ENCODE measurements around the gene CALR3. TPM values are rescaled to one million over a fixed set of nuclear protein-coding genes. Genes with fewer than 3 reads are reported as not detected.
"Not testable (repeated sequence)": the region's sequence is repeated elsewhere in the genome, so short reads cannot be mapped to it uniquely, and the experiment has no call there.

The CALR3 gene
- total and polyA plus RNA-seq, 7 experiments from 2014 or later, result not detected

- no peak overlapping the region for H3K4me3 ChIP-seq (ENCODE audit: low read length)
- ATAC-seq, result no peak
- ChIA-PET POLR2A (no interaction called here), CTCF (interaction anchor here (0.6 kb wide), 1 partner anchor 54 kb away, joined by 3 read pairs; no protein-coding TSS in a partner anchor)
- no peak for DNase-seq
- H3K9me3 ChIP-seq (ENCODE audit: control insufficient read depth in 2 of 3, low read length in 3 of 3), result no peaks in the 10 kb centered on the region
- H3K27ac ChIP-seq (ENCODE audit: low read depth, low read length), result no peak overlapping the region
- peaks cover 10 to 15% of the 10 kb centered on the region in 2 donors for H3K4me1 ChIP-seq (ENCODE audit: control insufficient read depth in 2 of 2, insufficient read depth in 2 of 2, low read length in 2 of 2)
- H3K9me3 Mint-ChIP-seq, result no peaks in the 10 kb centered on the region
- H3K4me1 Mint-ChIP-seq, result peaks cover 47 to 77% (median 65%) of the 10 kb centered on the region in 7 donors
- no peaks in the 10 kb centered on the region for H3K27me3 Mint-ChIP-seq
- H3K4me3 Mint-ChIP-seq, result peak overlapping the region in 2 of 10 donors; percentile 24 to 68
- H3K36me3 ChIP-seq (ENCODE audit: control insufficient read depth in 2 of 3, insufficient read depth in 3 of 3, low read length in 3 of 3), result peaks cover 0 to 3% (median 0%) of the 10 kb centered on the region in 3 experiments
- peak overlapping the region in 1 of 9 donors; percentile 46 for H3K27ac Mint-ChIP-seq
- H3K36me3 Mint-ChIP-seq, result peaks cover 0 to 6% (median 0%) of the 10 kb centered on the region in 5 donors
- intact Hi-C loops (cut with micrococcal nuclease), result no loop called here
- no peaks in the 10 kb centered on the region for H3K27me3 ChIP-seq (ENCODE audit: control insufficient read depth in 2 of 2, insufficient read depth in 2 of 2, low read length in 2 of 2)
These were observed 28.4 kb downstream of the CALR3 start for GRCh38 chr19:16467581-16467980.

- H3K36me3 Mint-ChIP-seq; POLR2A ChIA-PET; CTCF ChIA-PET; H3K9me3 ChIP-seq (ENCODE audit: control insufficient read depth in 2 of 3, low read length in 3 of 3); intact Hi-C loops (cut with micrococcal nuclease); H3K27ac Mint-ChIP-seq; H3K4me3 ChIP-seq (ENCODE audit: low read length); H3K4me3 Mint-ChIP-seq; H3K27me3 ChIP-seq (ENCODE audit: control insufficient read depth in 2 of 2, insufficient read depth in 2 of 2, low read length in 2 of 2); DNase-seq; H3K27me3 Mint-ChIP-seq; ATAC-seq; H3K27ac ChIP-seq (ENCODE audit: low read depth, low read length); H3K9me3 Mint-ChIP-seq; H3K36me3 ChIP-seq (ENCODE audit: control insufficient read depth in 2 of 3, insufficient read depth in 3 of 3, low read length in 3 of 3): not testable (repeated sequence)
- peaks cover 10 to 15% of the 10 kb centered on the region in 2 donors for H3K4me1 ChIP-seq (ENCODE audit: control insufficient read depth in 2 of 2, insufficient read depth in 2 of 2, low read length in 2 of 2)
- H3K4me1 Mint-ChIP-seq, result peaks cover 47 to 83% (median 65%) of the 10 kb centered on the region in 7 donors
These were observed 29.1 kb downstream of the CALR3 start for GRCh38 chr19:16466802-16467427.

- Histone ChIP-seq H3K4me1 (ENCODE audit: control insufficient read depth in 2 of 2, insufficient read depth in 2 of 2, low read length in 2 of 2) (peaks cover 4 to 5% of the 10 kb centered on the region in 2 donors), H3K9me3 (ENCODE audit: control insufficient read depth in 2 of 3, low read length in 3 of 3) (no peaks in the 10 kb centered on the region), H3K36me3 (ENCODE audit: control insufficient read depth in 2 of 3, insufficient read depth in 3 of 3, low read length in 3 of 3) (no peaks in the 10 kb centered on the region), H3K27ac (ENCODE audit: low read depth, low read length) (no peak overlapping the region), H3K4me3 (ENCODE audit: low read length) (no peak overlapping the region), H3K27me3 (ENCODE audit: control insufficient read depth in 2 of 2, insufficient read depth in 2 of 2, low read length in 2 of 2) (no peaks in the 10 kb centered on the region)
- ChIA-PET POLR2A (no interaction called here), CTCF (no interaction called here)
- Mint-ChIP-seq H3K27ac (no peak overlapping the region), H3K4me1 (peaks cover 39 to 87% (median 60%) of the 10 kb centered on the region in 7 donors), H3K36me3 (peaks cover 0 to 6% (median 0%) of the 10 kb centered on the region in 5 donors), H3K4me3 (no peak overlapping the region), H3K9me3 (no peaks in the 10 kb centered on the region), H3K27me3 (no peaks in the 10 kb centered on the region)
- intact Hi-C loops (cut with micrococcal nuclease), result no loop called here
- ATAC-seq, result no peak
- DNase-seq, result no peak
These were observed 30.7 kb downstream of the CALR3 start for GRCh38 chr19:16465239-16465638.

GRCh38 chr19:16463991-16464575, 31.9 kb downstream of the CALR3 start:
- Histone ChIP-seq H3K27me3 (ENCODE audit: control insufficient read depth in 2 of 2, insufficient read depth in 2 of 2, low read length in 2 of 2) (no peaks in the 10 kb centered on the region), H3K9me3 (ENCODE audit: control insufficient read depth in 2 of 3, low read length in 3 of 3) (no peaks in the 10 kb centered on the region), H3K27ac (ENCODE audit: low read depth, low read length) (no peak overlapping the region), H3K4me3 (ENCODE audit: low read length) (no peak overlapping the region), H3K36me3 (ENCODE audit: control insufficient read depth in 2 of 3, insufficient read depth in 3 of 3, low read length in 3 of 3) (no peaks in the 10 kb centered on the region), H3K4me1 (ENCODE audit: control insufficient read depth in 2 of 2, insufficient read depth in 2 of 2, low read length in 2 of 2) (peaks cover 0 to 4% of the 10 kb centered on the region in 2 donors)
- Mint-ChIP-seq H3K27ac (peak overlapping the region in 1 of 9 donors; percentile 7), H3K9me3 (no peaks in the 10 kb centered on the region), H3K4me3 (no peak overlapping the region), H3K27me3 (no peaks in the 10 kb centered on the region), H3K36me3 (peaks cover 0 to 6% (median 0%) of the 10 kb centered on the region in 5 donors), H3K4me1 (peaks cover 31 to 89% (median 59%) of the 10 kb centered on the region in 7 donors)
- no peak for DNase-seq
- POLR2A ChIA-PET, result interaction anchor here (0.6 to 1.1 kb wide), 4 partner anchors 8 to 871 kb away, joined by 3 to 4 read pairs (median 3); partner anchors contain the start of genes C19orf44 and CALR3
- intact Hi-C loops (cut with micrococcal nuclease), result no loop called here
- no peak for ATAC-seq
- CTCF ChIA-PET, result interaction anchor here (0.7 kb wide), 1 partner anchor 191 kb away, joined by 4 read pairs; no protein-coding TSS in a partner anchor

DNA sequence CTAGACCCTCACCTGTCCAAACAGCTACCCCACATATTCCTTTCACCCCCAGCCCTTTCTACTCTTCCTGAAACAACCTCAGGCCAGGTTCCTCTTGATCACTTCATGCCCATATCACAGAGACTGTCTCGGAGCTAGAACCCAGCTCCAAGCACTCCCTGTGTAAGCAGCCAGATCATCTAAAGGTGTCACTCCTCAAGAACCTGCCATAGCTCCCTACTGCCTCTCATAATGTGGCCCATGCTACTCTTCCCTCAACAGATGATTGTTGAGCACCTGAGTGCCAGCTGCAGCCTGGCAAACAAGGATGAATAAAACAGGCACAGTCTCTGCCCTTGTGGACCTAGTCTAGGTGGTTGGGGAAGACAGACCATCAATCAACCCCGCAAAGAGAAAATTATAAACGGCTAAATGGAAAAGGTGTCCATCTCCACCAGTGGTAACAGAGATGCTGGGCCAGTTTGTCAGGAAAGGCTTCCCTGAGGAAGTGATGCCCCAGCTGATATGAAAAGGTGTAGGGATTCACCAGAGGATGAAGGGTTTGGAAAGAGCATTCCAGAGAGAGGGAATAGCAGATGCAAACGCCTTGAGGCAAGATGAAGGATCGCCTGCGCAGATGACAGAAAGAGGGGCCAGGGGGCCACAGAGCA, 32.5 kb downstream of the CALR3 start:
- POLR2A ChIA-PET, result interaction anchor here (0.7 to 1.1 kb wide), 2 partner anchors 9 to 33 kb away, joined by 3 read pairs; partner anchors contain the start of genes C19orf44 and CALR3
- H3K4me3 Mint-ChIP-seq, result peak overlapping the region in 2 of 10 donors; percentile 3 to 58
- intact Hi-C loops (cut with micrococcal nuclease), result no loop called here
- H3K36me3 Mint-ChIP-seq, result peaks cover 0 to 6% (median 0%) of the 10 kb centered on the region in 5 donors
- H3K27ac ChIP-seq (ENCODE audit: low read depth, low read length), result no peak overlapping the region
- H3K4me1 ChIP-seq (ENCODE audit: control insufficient read depth in 2 of 2, insufficient read depth in 2 of 2, low read length in 2 of 2), result peaks cover 0 to 7% of the 10 kb centered on the region in 2 donors
- no peaks in the 10 kb centered on the region for H3K27me3 ChIP-seq (ENCODE audit: control insufficient read depth in 2 of 2, insufficient read depth in 2 of 2, low read length in 2 of 2)
- H3K36me3 ChIP-seq (ENCODE audit: control insufficient read depth in 2 of 3, insufficient read depth in 3 of 3, low read length in 3 of 3), result no peaks in the 10 kb centered on the region
- no peaks in the 10 kb centered on the region for H3K9me3 Mint-ChIP-seq
- DNase-seq, result no peak
- peak overlapping the region in 4 of 9 donors; percentile 7 to 47 (median 34) for H3K27ac Mint-ChIP-seq
- no peak for ATAC-seq
- no peaks in the 10 kb centered on the region for H3K9me3 ChIP-seq (ENCODE audit: control insufficient read depth in 2 of 3, low read length in 3 of 3)
- CTCF ChIA-PET, result no interaction called here
- no peaks in the 10 kb centered on the region for H3K27me3 Mint-ChIP-seq
- no peak overlapping the region for H3K4me3 ChIP-seq (ENCODE audit: low read length)
- peaks cover 27 to 89% (median 59%) of the 10 kb centered on the region in 7 donors for H3K4me1 Mint-ChIP-seq

DNA sequence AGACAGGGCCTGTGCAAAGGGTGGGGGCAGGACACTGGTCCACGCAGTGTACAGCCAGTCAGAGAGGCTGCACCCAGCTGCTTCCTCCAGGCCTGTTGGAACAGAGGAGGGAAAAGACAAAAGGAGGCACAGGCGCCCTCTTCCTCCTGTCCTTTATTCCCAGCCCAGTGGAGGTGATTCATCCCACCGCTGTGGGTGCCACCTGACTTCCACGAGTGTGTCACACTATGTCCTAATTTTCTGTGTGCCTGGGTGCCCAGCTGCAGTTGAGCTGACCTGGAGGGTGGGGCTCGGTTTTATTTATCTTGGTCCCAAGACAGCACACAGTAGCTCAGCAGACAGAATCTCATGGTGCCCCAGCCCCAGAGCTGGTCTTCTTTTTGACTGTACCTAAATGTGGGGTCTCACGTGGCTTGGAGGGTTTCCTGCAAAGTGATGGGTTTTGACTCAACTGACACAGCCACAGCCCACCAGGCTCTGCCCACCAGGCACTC, 33.2 kb downstream of the CALR3 start:
- peak overlapping the region in 1 of 9 donors; percentile 35 for H3K27ac Mint-ChIP-seq
- intact Hi-C loops (cut with micrococcal nuclease), result no loop called here
- peaks cover 0 to 13% of the 10 kb centered on the region in 2 donors for H3K4me1 ChIP-seq (ENCODE audit: control insufficient read depth in 2 of 2, insufficient read depth in 2 of 2, low read length in 2 of 2)
- no peaks in the 10 kb centered on the region for H3K27me3 ChIP-seq (ENCODE audit: control insufficient read depth in 2 of 2, insufficient read depth in 2 of 2, low read length in 2 of 2)
- H3K4me3 ChIP-seq (ENCODE audit: low read length), result no peak overlapping the region
- CTCF ChIA-PET, result interaction anchor here (0.7 kb wide), 1 partner anchor 29 kb away, joined by 3 read pairs; no protein-coding TSS in a partner anchor
- no peak overlapping the region for H3K27ac ChIP-seq (ENCODE audit: low read depth, low read length)
- peak overlapping the region in 1 of 10 donors; percentile 58 for H3K4me3 Mint-ChIP-seq
- DNase-seq, result no peak
- H3K9me3 ChIP-seq (ENCODE audit: control insufficient read depth in 2 of 3, low read length in 3 of 3), result no peaks in the 10 kb centered on the region
- H3K36me3 ChIP-seq (ENCODE audit: control insufficient read depth in 2 of 3, insufficient read depth in 3 of 3, low read length in 3 of 3), result no peaks in the 10 kb centered on the region
- no peak for ATAC-seq
- H3K9me3 Mint-ChIP-seq, result no peaks in the 10 kb centered on the region
- peaks cover 29 to 89% (median 59%) of the 10 kb centered on the region in 7 donors for H3K4me1 Mint-ChIP-seq
- H3K27me3 Mint-ChIP-seq, result no peaks in the 10 kb centered on the region
- POLR2A ChIA-PET, result interaction anchor here (1.1 kb wide), 1 partner anchor 33 kb away, joined by 3 read pairs; the partner anchor contains the start of genes C19orf44 and CALR3
- H3K36me3 Mint-ChIP-seq, result peaks cover 0 to 6% (median 0%) of the 10 kb centered on the region in 5 donors
